Liver (tissue), 3 donors: ENCODE results near the gene OR2T27.
"Not testable (repeated sequence)": the region's sequence is repeated elsewhere in the genome, so short reads cannot be mapped to it uniquely, and the experiment has no call there.

Experiments used
- CTCF ChIP-seq: fragments of 150-350 bp; IDR thresholded peaks from 2 replicates; pipeline ENCODE4 v1.5.1; 2017; ENCODE audit warnings: improper control_type of control experiment, low read depth, low read length; ENCODE audit not compliant: missing input control
- EGR1 ChIP-seq, 2 donors: IDR thresholded peaks; 2 replicates each; pipeline ENCODE4 v1.6.1; 2016 to 2018; ENCODE audit warnings: antibody characterized with exemption in 2 of 2, low read depth in 2 of 2
- donor health status: healthy.
- donor health status: healthy.

GRCh38 chr1:248640906-248641305, 14.4 kb downstream of the OR2T27 start:
- not testable (repeated sequence) for TF ChIP-seq CTCF; EGR1 (IDR thresholded peaks at IDR 0.05; ENCODE audit: low read depth in 2 of 2)
